AG10803 (cell line): Measurements from ENCODE around the gene DGCR2.

ENCODE experiments used
- DNase-seq: peaks from one replicate; pipeline ENCODE4 v3.0.0; 2010; ENCODE audit warnings: low read depth
- H3K4me3 ChIP-seq: 2 replicates; pipeline ENCODE4 v1.5.1; 2011; ENCODE audit warnings: mild to moderate bottlenecking, low read length, control low read depth
- TF ChIP-seq, protein P1 (sequence below): conservative IDR thresholded peaks from 2 replicates; pipeline ENCODE4 v1.5.1; 2011; ENCODE audit warnings: mild to moderate bottlenecking, low read length, control low read depth, inconsistent platforms

Gene DGCR2

DNA sequence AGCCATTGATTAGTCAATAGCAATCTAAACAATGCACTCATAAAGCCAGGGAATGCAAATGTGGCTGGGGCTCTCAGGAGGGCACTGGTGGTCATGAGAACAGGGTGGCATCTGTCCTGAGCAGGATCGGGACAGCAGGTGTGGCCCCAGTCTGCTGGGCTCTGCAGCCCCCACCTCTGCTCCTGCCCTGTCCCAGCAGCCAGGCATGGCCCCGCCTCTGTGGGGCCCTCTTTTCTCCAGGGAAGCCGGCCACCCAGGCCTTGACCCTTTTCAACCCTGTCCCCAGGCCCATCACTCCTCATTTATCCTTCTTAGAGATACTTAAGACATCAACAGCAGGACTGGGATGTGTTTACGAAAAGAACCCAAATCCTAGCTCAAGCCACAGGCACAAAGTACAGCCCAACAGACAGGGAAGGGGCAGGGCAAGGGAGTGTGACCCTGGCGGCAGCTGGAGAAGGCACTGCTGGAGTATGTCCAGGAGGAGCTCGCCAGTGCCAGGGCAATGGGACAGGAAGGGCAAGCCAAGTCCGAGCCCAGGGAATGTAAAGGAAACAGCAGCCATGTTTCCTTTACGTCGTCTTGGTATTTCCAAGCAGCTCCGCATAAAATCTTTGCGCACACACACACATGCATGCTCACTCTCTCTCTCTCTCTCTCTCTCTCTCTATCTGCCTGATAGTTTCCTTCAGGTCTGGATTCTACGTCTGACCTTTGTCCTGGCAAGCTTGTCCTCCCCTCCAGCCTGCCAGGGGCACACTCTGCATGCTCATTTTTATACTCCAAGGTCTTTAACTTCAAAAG is 59.9 kb downstream of the DGCR2 start:
- TF ChIP-seq, protein P1, sequence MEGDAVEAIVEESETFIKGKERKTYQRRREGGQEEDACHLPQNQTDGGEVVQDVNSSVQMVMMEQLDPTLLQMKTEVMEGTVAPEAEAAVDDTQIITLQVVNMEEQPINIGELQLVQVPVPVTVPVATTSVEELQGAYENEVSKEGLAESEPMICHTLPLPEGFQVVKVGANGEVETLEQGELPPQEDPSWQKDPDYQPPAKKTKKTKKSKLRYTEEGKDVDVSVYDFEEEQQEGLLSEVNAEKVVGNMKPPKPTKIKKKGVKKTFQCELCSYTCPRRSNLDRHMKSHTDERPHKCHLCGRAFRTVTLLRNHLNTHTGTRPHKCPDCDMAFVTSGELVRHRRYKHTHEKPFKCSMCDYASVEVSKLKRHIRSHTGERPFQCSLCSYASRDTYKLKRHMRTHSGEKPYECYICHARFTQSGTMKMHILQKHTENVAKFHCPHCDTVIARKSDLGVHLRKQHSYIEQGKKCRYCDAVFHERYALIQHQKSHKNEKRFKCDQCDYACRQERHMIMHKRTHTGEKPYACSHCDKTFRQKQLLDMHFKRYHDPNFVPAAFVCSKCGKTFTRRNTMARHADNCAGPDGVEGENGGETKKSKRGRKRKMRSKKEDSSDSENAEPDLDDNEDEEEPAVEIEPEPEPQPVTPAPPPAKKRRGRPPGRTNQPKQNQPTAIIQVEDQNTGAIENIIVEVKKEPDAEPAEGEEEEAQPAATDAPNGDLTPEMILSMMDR, result no peak
- no peak for DNase-seq
- no peak overlapping the region for H3K4me3 ChIP-seq

DNA sequence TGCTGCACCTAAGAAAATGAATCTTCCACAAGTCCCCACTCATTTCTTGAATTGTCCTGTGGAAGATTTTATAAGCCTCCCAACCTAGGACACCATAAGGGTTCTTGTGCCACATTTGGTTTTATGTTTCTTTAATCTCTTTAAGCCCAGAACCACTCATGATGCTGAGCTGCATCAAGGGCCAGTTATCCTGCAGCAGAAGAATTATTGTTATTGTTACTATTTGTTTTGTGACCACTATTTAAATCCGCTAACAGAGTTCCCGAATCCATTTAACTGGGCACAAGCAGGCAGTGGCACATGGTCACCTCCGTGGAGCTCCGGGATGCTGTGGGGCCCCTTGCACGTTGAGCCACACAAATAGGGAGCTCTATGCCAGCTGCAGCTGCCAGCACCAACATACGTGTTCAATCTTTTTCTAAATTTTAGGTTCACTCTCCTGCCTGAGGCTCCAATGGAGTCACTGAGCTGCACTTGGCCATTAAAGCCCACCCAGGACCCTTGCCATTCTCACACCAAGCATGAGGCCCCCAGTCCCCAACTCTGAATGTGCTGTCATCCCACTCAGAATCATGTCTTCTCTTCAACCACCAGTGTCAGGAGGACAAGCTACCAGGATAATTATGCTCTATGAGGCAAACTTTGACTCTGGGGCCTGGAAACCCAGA is 60.6 kb downstream of the DGCR2 start:
- DNase-seq, result no peak
- no peak overlapping the region for H3K4me3 ChIP-seq
- TF ChIP-seq, protein P1, result no peak

DNA sequence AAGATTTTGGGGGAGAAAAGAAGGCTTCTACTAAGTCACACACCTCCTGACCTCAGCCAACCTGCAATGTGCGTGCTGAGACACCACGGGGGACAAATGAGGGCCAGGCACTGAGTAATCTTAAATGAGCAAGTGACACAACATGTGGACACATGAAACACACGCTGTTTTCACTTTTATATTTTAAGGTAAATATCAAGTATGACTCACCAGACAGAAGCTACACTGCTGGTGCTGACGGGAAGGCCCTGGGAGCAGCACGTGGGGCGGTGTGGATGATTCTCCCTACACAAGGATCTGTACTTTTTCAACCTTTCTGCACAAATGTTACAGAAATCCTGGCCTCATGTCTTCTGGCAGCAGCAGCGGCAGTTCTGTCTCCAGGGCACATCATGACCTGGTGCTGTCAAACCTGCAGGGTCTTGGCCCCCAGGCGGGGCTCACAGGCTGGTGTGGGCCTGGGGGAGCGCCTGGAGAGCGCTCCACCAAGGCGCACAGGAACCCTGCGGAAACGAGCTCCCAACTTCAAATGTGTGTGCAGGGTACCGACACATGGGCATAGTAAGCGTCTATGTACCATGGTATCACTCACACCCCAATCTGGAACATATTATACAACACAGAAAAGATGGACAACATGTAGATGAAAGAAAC is 61.7 kb downstream of the DGCR2 start:
- no peak for DNase-seq
- no peak overlapping the region for H3K4me3 ChIP-seq
- TF ChIP-seq, protein P1, result no peak

DNA sequence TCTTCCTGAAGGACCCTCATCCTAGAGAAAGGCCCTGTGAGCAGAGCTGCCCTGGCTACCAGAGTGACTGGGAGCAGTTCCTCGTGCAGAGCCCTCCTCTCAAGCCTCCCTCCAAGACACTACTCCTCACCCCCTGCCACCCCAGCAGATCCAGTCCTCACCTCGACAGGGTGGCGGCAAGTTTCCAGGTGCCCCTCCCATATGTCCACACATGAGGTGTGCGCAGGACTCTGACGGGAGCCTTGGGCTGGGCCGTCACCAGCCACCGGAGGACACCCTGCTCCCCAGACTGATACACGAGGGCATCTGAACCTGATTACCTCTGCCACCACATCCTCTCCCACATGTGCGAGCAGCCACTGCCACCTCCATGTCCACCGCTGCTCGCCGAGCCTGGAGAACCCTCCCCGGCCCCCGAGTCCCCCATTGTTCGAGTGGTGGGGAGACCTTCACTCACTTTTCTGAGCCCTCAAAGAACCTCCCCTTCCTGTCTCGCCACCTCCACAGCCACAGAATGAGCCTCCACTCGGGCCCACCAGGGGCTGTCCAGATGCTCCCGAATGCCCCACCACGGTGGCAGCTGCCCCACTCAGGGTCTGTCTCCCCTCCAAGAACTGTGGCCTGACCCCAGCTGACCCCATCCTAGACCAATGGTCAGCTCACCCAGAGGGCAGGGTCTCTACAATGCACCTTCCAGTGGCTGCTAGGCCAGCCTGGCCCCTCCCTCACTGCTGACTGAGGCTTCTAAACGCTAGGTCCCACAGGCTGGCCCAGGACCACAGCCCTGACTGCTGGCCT is 62.5 kb downstream of the DGCR2 start:
- DNase-seq, result no peak
- no peak overlapping the region for H3K4me3 ChIP-seq
- TF ChIP-seq, protein P1, result no peak

DNA sequence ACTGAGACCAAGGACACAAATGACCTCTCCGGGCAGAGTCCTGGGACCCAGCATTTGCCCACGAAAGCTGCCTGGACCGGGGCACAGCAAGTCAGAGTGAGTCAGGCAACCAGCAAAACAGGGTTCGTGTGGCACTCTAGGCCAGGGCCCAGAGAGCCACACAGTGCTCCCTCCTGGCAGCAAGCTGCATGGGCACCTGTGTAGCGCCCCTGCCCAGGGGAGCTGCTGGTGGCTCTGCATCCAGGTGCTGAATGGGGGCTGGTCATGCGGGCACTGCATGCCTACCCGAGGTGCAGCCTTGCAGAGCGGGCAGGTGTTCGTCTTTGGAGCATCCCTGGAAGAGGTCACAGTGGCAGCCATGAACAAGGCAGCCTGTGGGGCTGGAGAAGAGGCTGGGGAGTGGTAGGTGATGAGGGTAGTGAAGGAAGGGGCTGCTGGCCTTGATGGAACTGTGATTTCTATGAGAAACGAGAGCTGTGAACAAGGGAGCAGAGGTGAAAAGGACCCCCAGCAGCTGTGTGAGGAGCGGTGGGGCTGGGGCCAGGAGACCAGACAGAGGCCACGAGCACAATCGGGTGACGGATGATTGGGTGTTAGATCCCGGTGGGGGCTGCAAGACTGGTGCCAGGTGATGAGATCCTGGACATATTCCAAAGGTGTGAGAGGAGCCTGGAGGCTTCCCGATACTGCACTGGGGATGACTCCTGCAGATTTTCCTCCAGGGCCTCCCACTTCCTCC is 63.3 kb downstream of the DGCR2 start:
- no peak overlapping the region for H3K4me3 ChIP-seq
- DNase-seq, result no peak
- TF ChIP-seq, protein P1, result no peak

DNA sequence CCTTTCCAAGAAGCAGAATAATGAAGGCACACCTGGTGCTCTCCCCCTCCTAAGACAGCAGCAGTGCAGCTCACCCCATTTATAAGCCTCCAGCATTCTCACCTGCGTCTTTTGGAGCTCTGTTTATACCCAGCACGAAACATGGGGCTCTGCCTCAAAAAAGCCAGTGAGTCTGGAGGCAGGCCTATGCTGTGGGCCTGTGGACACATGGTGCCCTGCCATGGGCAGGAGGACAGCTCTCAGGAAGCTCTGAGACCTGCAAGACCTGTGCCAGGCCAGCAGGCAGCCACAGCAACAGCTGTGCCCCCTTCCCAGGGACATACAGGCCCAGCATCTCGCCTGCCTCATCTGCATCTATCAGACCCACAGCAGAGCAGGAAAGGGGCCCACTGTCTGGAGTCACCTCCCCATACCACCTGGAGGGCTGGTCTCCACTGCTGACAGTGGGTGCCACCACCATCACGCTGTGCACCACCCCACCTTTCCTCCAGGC is 64.2 kb downstream of the DGCR2 start:
- DNase-seq, result no peak
- TF ChIP-seq, protein P1, result no peak
- no peak overlapping the region for H3K4me3 ChIP-seq
